GM18861 (cell line): Measurements from ENCODE around the gene C1orf53.
"Not testable (repeated sequence)": the region's sequence is repeated elsewhere in the genome, so short reads cannot be mapped to it uniquely, and the experiment has no call there.

Experiments used
- ATAC-seq: cut with Tn5 transposase; IDR thresholded peaks from one replicate; pipeline ENCODE4 v1.9.1; 2021; ENCODE audit not compliant: unreplicated experiment

Gene C1orf53

GRCh38 chr1:197920414-197921117 lies 18.1 kb downstream of the C1orf53 start:
- ATAC-seq: no peak

- ATAC-seq: no peak
Observed at GRCh38 chr1:197921235-197922069, 19.0 kb downstream of the C1orf53 start.

- no peak for ATAC-seq
Observed at GRCh38 chr1:197922070-197922390, 19.6 kb downstream of the C1orf53 start.

- no peak for ATAC-seq
Observed at GRCh38 chr1:197923038-197923437, 20.6 kb downstream of the C1orf53 start.

GRCh38 chr1:197924516-197925123 lies 22.2 kb downstream of the C1orf53 start:
- peak; percentile 85 for ATAC-seq

- ATAC-seq: no peak
Observed at GRCh38 chr1:197927908-197928665, 25.7 kb downstream of the C1orf53 start.

GRCh38 chr1:197928849-197929336 lies 26.5 kb downstream of the C1orf53 start:
- no peak for ATAC-seq

- no peak for ATAC-seq
Observed at GRCh38 chr1:197933016-197933415, 30.6 kb downstream of the C1orf53 start.

GRCh38 chr1:197933647-197934046 lies 31.2 kb downstream of the C1orf53 start:
- ATAC-seq: no peak

- ATAC-seq: no peak
Observed at GRCh38 chr1:197937381-197937780, 35.0 kb downstream of the C1orf53 start.

GRCh38 chr1:197937892-197938291 lies 35.5 kb downstream of the C1orf53 start:
- ATAC-seq: no peak

GRCh38 chr1:197939159-197939980 lies 36.9 kb downstream of the C1orf53 start:
- ATAC-seq: not testable (repeated sequence)

- no peak for ATAC-seq
Observed at GRCh38 chr1:197942042-197942441, 39.6 kb downstream of the C1orf53 start.

GRCh38 chr1:197944485-197944884 lies 42.1 kb downstream of the C1orf53 start:
- ATAC-seq: no peak

GRCh38 chr1:197948926-197949899 lies 46.8 kb downstream of the C1orf53 start:
- no peak for ATAC-seq

GRCh38 chr1:197951089-197951488 lies 48.7 kb downstream of the C1orf53 start:
- ATAC-seq: no peak

- ATAC-seq: no peak
Observed at GRCh38 chr1:197951617-197952175, 49.3 kb downstream of the C1orf53 start.

- not testable (repeated sequence) for ATAC-seq
Observed at GRCh38 chr1:197953472-197953871, 51.0 kb downstream of the C1orf53 start.
